ENCODE results near the gene CRMP1. TPM values are rescaled to one million over a fixed set of nuclear protein-coding genes. Genes with fewer than 3 reads are reported as not detected.

Gene CRMP1
- total RNA-seq, 1 donor from 2014 or later, result 15.7 TPM

DNA sequence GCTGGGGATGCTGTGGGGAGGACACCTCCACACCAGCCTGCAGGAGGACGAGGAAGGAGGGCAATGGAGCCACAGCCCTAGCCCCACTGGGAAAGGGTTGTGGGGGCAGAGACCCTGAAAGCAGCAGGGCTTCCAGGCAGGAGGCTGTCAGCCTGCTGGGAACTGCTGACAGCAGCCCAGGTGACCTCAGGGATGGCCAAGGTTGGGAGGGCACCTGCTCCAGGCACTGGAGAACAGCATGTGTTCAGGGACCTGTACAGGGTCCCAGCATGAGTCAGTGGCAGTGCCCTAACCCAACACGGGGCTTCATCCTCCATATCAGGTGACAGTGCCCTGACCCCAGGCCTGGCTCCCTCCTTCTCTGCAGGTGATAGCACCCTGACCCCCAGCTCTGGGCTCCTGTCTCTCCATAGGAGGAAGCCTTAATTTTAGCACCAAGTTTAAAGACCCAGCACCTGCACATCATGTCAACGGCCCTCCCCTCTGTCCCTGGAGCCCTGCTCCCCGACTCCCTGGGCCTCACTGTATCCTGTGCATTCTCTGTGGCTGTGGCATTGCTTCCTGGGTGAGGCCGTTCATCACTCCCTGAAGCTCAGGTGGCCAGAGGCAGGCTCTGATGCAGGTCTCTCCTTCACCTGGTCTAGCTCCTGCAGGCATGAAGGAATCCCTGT, 66.3 kb downstream of the CRMP1 start:
- H3K27me3 Mint-ChIP-seq (ENCODE audit: low read depth), result no peaks in the 10 kb centered on the region
- DNase-seq (ENCODE audit: low spot score in 2 of 2, unreplicated experiment in 2 of 2), result no peak
- peaks cover 5% of the 10 kb centered on the region for H3K9me3 Mint-ChIP-seq
- H3K36me3 Mint-ChIP-seq, result peaks cover 57% of the 10 kb centered on the region
- no peak overlapping the region for H3K4me3 Mint-ChIP-seq
- H3K4me1 Mint-ChIP-seq, result no peaks in the 10 kb centered on the region
- H3K27ac Mint-ChIP-seq, result peak overlapping the region; percentile 45
- TF ChIP-seq CTCF (IDR thresholded peaks at IDR 0.05; ENCODE audit: unreplicated experiment), result no peak

GRCh38 chr4:5825321-5826041, 67.4 kb downstream of the CRMP1 start:
- H3K36me3 Mint-ChIP-seq, result peaks cover 60% of the 10 kb centered on the region
- DNase-seq (ENCODE audit: low spot score in 2 of 2, unreplicated experiment in 2 of 2), result no peak
- H3K27me3 Mint-ChIP-seq (ENCODE audit: low read depth), result no peaks in the 10 kb centered on the region
- H3K4me1 Mint-ChIP-seq, result no peaks in the 10 kb centered on the region
- H3K4me3 Mint-ChIP-seq, result no peak overlapping the region
- no peak overlapping the region for H3K27ac Mint-ChIP-seq
- TF ChIP-seq CTCF (IDR thresholded peaks at IDR 0.05; ENCODE audit: unreplicated experiment), result no peak
- H3K9me3 Mint-ChIP-seq, result peaks cover 3% of the 10 kb centered on the region

GRCh38 chr4:5824635-5825034, 68.3 kb downstream of the CRMP1 start:
- TF ChIP-seq CTCF (IDR thresholded peaks at IDR 0.05; ENCODE audit: unreplicated experiment), result no peak
- Mint-ChIP-seq H3K4me1 (no peaks in the 10 kb centered on the region), H3K27ac (no peak overlapping the region), H3K4me3 (no peak overlapping the region), H3K36me3 (peaks cover 63% of the 10 kb centered on the region), H3K9me3 (no peaks in the 10 kb centered on the region), H3K27me3 (ENCODE audit: low read depth) (no peaks in the 10 kb centered on the region)
- DNase-seq (ENCODE audit: low spot score in 2 of 2, unreplicated experiment in 2 of 2), result no peak

- Mint-ChIP-seq H3K36me3 (peaks cover 64% of the 10 kb centered on the region), H3K4me1 (no peaks in the 10 kb centered on the region), H3K27me3 (ENCODE audit: low read depth) (no peaks in the 10 kb centered on the region), H3K9me3 (no peaks in the 10 kb centered on the region), H3K27ac (no peak overlapping the region), H3K4me3 (no peak overlapping the region)
- no peak for DNase-seq (ENCODE audit: low spot score in 2 of 2, unreplicated experiment in 2 of 2)
- TF ChIP-seq CTCF (IDR thresholded peaks at IDR 0.05; ENCODE audit: unreplicated experiment), result no peak
Measured at GRCh38 chr4:5824227-5824626, 68.7 kb downstream of the CRMP1 start.

GRCh38 chr4:5823542-5824211, 69.2 kb downstream of the CRMP1 start:
- H3K27ac Mint-ChIP-seq, result no peak overlapping the region
- H3K27me3 Mint-ChIP-seq (ENCODE audit: low read depth), result no peaks in the 10 kb centered on the region
- H3K36me3 Mint-ChIP-seq, result peaks cover 69% of the 10 kb centered on the region
- no peak overlapping the region for H3K4me3 Mint-ChIP-seq
- no peaks in the 10 kb centered on the region for H3K4me1 Mint-ChIP-seq
- no peak for TF ChIP-seq CTCF (IDR thresholded peaks at IDR 0.05; ENCODE audit: unreplicated experiment)
- DNase-seq (ENCODE audit: low spot score in 2 of 2, unreplicated experiment in 2 of 2), result no peak
- H3K9me3 Mint-ChIP-seq, result no peaks in the 10 kb centered on the region
